Stomach (tissue), 4 donors: Measurements from ENCODE around the gene SLC38A11.

ENCODE experiments used
- POLR2A ChIP-seq, 4 donors: fragments of 450-650 bp; IDR thresholded peaks; one replicate each; pipeline ENCODE4 v1.6.1; 2016; ENCODE audit warnings: antibody characterized with exemption in 4 of 4, control low read depth in 2 of 4, mild to moderate bottlenecking in 1 of 4, moderate library complexity in 1 of 4
- TF ChIP-seq, protein P1 (sequence below), 7 experiments: fragments of 450-650 bp in 4 of 7; fragments of 200-600 bp in 3 of 7; sonication (generic) in 3 of 7; IDR thresholded peaks; one replicate each; pipeline ENCODE4 v1.5.1; 2016 to 2019; ENCODE audit warnings: antibody characterized with exemption in 7 of 7, control low read depth in 2 of 7, mild to moderate bottlenecking in 1 of 7

- TF ChIP-seq POLR2A (IDR thresholded peaks at IDR 0.05) = no peak
- TF ChIP-seq, protein P1, sequence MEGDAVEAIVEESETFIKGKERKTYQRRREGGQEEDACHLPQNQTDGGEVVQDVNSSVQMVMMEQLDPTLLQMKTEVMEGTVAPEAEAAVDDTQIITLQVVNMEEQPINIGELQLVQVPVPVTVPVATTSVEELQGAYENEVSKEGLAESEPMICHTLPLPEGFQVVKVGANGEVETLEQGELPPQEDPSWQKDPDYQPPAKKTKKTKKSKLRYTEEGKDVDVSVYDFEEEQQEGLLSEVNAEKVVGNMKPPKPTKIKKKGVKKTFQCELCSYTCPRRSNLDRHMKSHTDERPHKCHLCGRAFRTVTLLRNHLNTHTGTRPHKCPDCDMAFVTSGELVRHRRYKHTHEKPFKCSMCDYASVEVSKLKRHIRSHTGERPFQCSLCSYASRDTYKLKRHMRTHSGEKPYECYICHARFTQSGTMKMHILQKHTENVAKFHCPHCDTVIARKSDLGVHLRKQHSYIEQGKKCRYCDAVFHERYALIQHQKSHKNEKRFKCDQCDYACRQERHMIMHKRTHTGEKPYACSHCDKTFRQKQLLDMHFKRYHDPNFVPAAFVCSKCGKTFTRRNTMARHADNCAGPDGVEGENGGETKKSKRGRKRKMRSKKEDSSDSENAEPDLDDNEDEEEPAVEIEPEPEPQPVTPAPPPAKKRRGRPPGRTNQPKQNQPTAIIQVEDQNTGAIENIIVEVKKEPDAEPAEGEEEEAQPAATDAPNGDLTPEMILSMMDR (IDR thresholded peaks at IDR 0.05) = no peak
Observed at GRCh38 chr2:164947281-164947680, 8.0 kb downstream of the SLC38A11 start.
